ENCODE measurements around the gene ETAA1. TPM values are rescaled to one million over a fixed set of nuclear protein-coding genes. Genes with fewer than 3 reads are reported as not detected.

The ETAA1 gene
- 10 to 100 TPM; 11.5 to 26.8 (median 16.9) TPM for total RNA-seq

GRCh38 chr2:67397143-67397986 lies at the start of gene ETAA1:
Gene ETAA1 (plus strand): TSS chr2:67397333. CDS start chr2:67397449, 116 bp downstream.
- Histone ChIP-seq H3K4me3 (peak within 1 kb of the TSS; percentile 96), H3K36me3 (no peaks in the 10 kb centered on the region), H3K9me3 (no peaks in the 10 kb centered on the region), H3K27ac (peak within 1 kb of the TSS; percentile 96), H3K27me3 (no peaks in the 10 kb centered on the region), H3K4me1 (peaks cover 5% of the 10 kb centered on the region)
- under 1% methylated on average over 32 of the region's 61 CpGs for WGBS
- no peak for TF ChIP-seq EP300 (IDR thresholded peaks at IDR 0.05)
- TF ChIP-seq POLR2AphosphoS5 (IDR thresholded peaks at IDR 0.05), result peak in 2 of 3 donors; percentile 73
- TF ChIP-seq CTCF (IDR thresholded peaks at IDR 0.05), result no peak
- TF ChIP-seq POLR2A (IDR thresholded peaks at IDR 0.05), result peak; percentile 37 to 62
- peak; percentile 96 for DNase-seq (ENCODE audit: low spot score in 2 of 2)

DNA sequence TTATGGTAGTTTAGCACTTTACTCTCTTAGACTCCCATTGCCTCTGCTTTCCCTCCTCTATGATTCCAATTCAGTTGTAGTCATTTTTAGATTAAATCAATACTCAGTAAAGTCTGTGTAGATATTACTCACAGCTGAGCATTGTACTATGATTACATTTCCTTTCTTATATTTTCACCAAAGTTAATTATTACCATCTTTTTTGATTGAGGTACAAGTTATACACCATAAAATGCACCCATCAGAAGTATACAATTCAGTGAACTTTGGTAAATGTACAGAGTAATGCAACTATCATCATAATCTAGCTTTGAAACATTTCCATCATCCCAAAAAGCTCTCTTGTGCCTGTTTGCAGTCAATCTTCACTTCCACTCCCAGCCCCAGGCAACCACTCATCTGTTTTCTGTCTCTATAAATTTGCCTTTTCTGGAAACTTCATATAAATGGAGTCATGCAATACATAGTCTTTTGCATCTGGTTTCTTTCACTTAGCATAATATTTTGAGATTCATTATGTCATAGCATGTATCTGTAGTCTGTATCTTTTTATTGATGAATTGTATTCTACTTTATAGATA lies 30.2 kb upstream of the ETAA1 start:
- Histone ChIP-seq H3K36me3 (no peaks in the 10 kb centered on the region), H3K27me3 (no peaks in the 10 kb centered on the region), H3K4me3 (no peak overlapping the region), H3K9me3 (no peaks in the 10 kb centered on the region), H3K27ac (no peak overlapping the region), H3K4me1 (no peaks in the 10 kb centered on the region)
- TF ChIP-seq POLR2A (IDR thresholded peaks at IDR 0.05), result no peak
- no peak for TF ChIP-seq CTCF (IDR thresholded peaks at IDR 0.05)
- TF ChIP-seq EP300 (IDR thresholded peaks at IDR 0.05), result no peak
- no peak for TF ChIP-seq POLR2AphosphoS5 (IDR thresholded peaks at IDR 0.05)
- DNase-seq (ENCODE audit: low spot score in 2 of 2), result no peak

DNA sequence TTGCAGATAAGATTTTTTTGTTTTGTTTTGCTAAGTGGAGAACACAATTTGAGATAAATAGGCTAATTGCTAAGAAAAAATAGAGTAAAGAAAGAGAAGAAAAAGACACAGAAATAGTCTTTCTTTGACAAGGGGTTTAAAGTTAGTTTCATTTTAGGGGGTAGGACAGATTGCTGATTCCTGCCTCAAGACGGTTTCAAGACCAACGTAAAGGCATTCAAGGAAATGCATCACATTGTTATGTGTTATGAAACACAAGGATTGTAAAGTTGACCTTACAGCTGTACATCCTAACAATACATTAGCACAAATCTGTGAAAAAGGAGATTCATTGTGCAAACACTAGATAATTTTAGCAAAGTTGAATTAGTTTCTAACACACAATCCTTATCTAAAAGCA lies 22.7 kb upstream of the ETAA1 start:
- no peak overlapping the region for H3K4me3 ChIP-seq
- H3K27ac ChIP-seq, result no peak overlapping the region
- WGBS, result 41% methylated on average over 2 of the region's 2 CpGs
- H3K36me3 ChIP-seq, result no peaks in the 10 kb centered on the region
- no peaks in the 10 kb centered on the region for H3K4me1 ChIP-seq
- DNase-seq (ENCODE audit: low spot score in 2 of 2), result no peak
- no peaks in the 10 kb centered on the region for H3K27me3 ChIP-seq
- no peaks in the 10 kb centered on the region for H3K9me3 ChIP-seq
- no peak for TF ChIP-seq EP300 (IDR thresholded peaks at IDR 0.05)
- TF ChIP-seq CTCF (IDR thresholded peaks at IDR 0.05), result no peak
- no peak for TF ChIP-seq POLR2A (IDR thresholded peaks at IDR 0.05)
- TF ChIP-seq POLR2AphosphoS5 (IDR thresholded peaks at IDR 0.05), result no peak

- no peak for DNase-seq (ENCODE audit: low spot score in 2 of 2)
- Histone ChIP-seq H3K27ac (no peak overlapping the region), H3K9me3 (no peaks in the 10 kb centered on the region), H3K27me3 (no peaks in the 10 kb centered on the region), H3K36me3 (no peaks in the 10 kb centered on the region), H3K4me3 (no peak overlapping the region), H3K4me1 (no peaks in the 10 kb centered on the region)
- 44% methylated on average over 1 of the region's 1 CpG for WGBS
- no peak for TF ChIP-seq POLR2A (IDR thresholded peaks at IDR 0.05)
These were observed 22.2 kb upstream of the ETAA1 start for GRCh38 chr2:67374949-67375348.

DNA sequence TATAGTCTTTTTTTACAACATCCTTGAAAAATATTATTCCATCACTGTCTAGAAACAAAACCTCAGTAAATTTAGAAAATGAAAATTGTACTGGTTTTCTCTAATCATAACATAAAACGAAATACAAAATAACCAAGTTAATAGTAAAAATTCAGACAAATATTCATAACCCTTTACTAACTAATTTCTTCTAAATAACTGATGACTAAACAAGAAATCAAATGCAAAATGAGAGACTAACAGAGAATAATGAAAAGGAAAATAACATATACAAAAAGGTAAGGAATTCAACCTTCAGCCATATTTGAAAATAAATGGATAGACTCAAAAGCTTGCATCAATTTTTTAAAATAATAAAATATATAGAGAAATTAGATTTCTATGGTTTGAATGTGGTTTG lies 18.6 kb upstream of the ETAA1 start:
- WGBS, result 98% methylated on average over 1 of the region's 1 CpG
- DNase-seq (ENCODE audit: low spot score in 2 of 2), result no peak
- Histone ChIP-seq H3K27ac (no peak overlapping the region), H3K36me3 (no peaks in the 10 kb centered on the region), H3K4me3 (no peak overlapping the region), H3K9me3 (no peaks in the 10 kb centered on the region), H3K27me3 (no peaks in the 10 kb centered on the region), H3K4me1 (no peaks in the 10 kb centered on the region)
- no peak for TF ChIP-seq POLR2AphosphoS5 (IDR thresholded peaks at IDR 0.05)
- TF ChIP-seq CTCF (IDR thresholded peaks at IDR 0.05), result no peak
- TF ChIP-seq EP300 (IDR thresholded peaks at IDR 0.05), result no peak
- TF ChIP-seq POLR2A (IDR thresholded peaks at IDR 0.05), result no peak

All from suprapubic skin (tissue), 4 donors.